22Rv1 (cell line): ENCODE measurements around the gene MVP.

Source experiments
- CTCF ChIP-seq: fragments of 450-650 bp; IDR thresholded peaks from 2 replicates; pipeline ENCODE4 v1.5.1; 2017; ENCODE audit warnings: mild to moderate bottlenecking
- ZFX ChIP-seq: fragments of 450-650 bp; IDR thresholded peaks from 2 replicates; pipeline ENCODE4 v1.6.1; 2017; ENCODE audit warnings: antibody characterized with exemption, borderline replicate concordance

GRCh38 chr16:29873319-29873718 is 53.1 kb downstream of the MVP start:
- TF ChIP-seq CTCF, result 0 out of 2 replicates have a peak, but pooled peaks have one; percentile 6
- no peak for TF ChIP-seq ZFX
